Activated CD8-positive, alpha-beta memory T cell treated with anti-CD3 and anti-CD28 coated beads, Interleukin-2, amount 50 U/mL, for 24 hours (primary cell): ENCODE data around the gene RIIAD1.
"Not testable (repeated sequence)": the region's sequence is repeated elsewhere in the genome, so short reads cannot be mapped to it uniquely, and the experiment has no call there.

Source experiments
- DNase-seq: peaks from one replicate; pipeline ENCODE4 v3.0.0-alpha.2; 2020; ENCODE audit errors: extremely low read depth

The RIIAD1 gene

DNA sequence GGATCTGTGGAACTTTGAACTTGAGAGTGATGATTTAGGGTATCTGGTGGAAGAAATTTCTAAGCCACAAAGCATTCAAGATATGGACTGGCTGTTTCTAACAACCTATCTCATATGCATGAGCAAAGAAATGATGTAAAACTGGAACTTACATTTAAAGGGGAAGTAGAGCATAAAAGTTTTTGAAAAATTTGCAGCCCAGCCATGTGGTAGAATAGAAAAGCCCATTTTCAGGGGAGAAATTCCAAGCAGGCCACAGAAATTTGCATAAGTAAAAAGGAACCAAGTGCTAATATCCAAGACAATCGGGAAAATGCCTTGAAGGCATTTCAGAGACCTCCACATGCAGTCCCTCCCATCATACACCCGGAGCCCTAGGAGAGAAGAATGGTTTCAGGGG lies 15.7 kb downstream of the RIIAD1 start:
- no peak for DNase-seq

DNA sequence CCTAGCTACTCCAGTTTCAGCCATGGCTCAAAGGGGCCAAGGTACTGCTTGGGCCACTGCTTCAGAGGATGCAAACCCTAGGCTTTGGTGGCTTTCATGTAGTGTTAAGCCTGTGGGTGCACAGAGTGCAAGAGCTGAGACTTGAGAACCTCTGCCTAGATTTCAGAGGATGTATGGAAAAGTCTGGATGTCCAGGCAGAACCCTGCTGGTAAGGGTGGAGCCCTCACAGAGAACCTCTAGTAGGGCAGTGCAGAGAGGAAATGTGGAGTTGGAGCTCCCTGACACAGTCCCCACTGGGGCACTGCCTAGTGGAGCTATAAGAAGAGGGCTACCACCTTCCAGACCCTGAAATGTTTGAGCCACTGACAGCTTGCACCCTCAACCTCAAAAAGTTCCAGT lies 16.2 kb downstream of the RIIAD1 start:
- DNase-seq: no peak

DNA sequence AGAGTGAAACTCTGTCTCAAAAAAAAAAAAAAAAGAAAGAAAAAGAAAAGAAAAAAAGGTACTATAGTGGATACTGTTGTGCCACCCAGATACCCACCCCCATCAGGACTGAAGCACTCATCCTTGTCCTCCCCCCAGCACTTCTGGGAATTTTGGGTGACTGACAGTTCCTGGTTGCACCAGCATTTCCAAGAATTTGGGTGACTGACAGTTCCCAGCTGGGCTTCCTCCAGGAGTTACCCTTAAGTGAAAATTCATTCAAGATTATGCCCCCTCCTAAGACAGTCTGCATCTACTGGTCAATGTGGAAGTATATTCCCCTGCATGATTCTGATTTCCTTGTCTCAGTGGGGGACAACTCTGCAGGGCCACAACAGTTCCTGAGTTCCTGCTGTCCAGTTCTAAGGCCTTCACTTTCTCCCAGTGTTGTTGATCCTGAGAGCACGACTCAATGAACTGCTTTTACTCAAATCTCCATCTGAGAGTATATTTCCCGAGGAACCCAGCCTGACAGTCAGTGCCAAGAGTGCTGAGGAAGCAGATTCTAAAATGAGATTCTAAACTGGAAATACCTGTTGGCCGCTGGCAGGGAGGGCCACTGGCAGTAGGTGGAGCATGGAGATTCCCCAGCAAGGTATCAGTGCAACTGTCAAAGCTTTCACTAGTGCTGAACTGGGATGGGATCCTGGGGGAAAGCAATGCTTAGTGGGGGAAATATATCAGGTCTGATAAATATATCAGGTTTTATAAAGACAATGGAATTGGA lies 18.5 kb downstream of the RIIAD1 start:
- no peak for DNase-seq

DNA sequence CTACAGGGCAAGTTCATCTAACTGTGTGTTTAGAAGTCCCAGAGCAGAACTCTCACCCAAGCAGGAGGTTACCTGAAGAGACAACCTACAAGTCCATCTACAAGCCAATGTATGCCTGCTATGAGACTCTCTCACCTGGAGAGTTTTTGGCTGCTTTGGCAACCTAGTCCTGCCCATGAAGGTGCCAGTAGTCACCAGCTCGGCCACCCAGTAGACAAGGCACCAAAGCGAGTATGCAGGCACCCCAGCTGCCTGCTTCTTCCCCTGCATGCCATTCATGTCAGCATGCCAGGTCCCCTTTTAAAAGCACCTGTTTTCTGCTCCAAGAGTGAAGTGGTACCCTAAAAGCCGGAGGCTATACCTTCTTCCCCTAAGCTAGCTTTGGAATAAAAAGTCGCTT lies 20.2 kb downstream of the RIIAD1 start:
- no peak for DNase-seq

DNA sequence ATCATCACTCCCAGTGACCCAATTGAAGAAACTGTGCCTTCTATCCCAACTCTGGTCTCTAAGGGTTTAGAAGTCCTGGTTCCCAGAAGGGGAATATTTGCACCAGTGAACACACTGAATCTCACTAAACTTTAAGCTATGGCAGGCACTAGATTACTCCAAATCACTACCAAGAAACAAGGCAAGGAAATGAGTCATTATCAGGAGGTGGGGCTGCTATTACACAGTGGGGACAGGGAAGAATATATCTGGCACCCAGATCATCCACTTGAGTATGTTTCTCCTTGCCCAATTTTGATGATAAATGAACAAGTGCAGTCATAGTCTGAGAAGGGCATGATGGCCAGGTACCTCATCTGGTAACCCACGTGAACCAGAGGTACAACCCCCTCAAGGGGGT lies 35.0 kb downstream of the RIIAD1 start:
- no peak for DNase-seq

DNA sequence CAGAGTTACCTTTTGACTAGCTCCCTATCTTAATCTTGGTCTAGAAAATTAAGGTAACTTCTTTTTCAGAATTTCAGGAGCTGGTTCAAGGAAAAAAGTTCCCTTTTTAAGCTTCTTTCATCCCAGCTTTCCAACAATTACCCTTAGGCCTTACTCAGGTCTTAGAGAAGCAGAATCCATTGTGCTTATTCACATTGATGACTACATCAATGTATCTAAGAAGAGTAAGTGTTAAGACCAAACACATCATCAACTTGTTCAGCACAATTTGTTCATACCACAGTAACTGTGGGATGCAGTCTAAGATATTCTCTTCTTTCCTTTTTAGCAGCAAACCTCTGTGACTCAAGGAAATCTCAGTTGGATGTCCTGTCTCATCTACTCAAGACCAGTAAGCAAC lies 37.9 kb downstream of the RIIAD1 start:
- DNase-seq: no peak

DNA sequence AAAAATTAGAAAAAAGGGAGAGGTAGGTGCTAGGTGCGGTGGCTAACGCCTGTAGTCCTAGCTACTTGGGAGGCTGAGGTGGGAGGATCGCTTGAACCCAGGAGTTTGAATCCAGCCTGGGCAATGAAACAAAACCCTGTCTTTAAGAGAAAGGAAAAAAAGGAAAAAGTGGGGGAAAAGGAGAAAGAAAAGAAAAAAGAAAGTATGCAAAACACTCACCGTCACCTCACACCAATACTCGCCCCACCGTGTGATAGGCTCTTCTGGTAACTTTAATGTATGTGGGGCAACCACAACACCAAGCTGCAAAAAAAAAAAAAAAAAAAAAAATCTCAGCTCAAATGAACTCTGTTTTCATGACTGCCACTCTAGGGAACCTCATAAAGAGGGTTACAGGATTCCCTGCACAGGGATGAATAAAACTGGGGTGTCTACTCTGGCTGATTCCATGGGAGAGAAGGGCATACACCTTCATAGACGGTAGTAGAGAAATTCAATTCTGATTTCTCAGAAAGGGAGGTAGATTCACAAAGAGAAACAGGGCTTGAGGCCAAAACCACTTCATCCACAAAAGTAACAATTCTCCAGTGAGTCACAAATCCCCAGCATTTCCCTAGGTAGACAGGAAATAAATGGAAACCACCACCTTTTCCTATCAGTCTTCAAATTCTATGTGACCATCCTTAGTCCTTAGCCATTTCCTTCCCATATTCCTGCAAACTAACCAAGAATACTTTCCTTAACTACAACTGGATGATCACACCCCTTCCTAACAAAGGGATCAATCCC lies 39.5 kb downstream of the RIIAD1 start:
- no peak for DNase-seq

DNA sequence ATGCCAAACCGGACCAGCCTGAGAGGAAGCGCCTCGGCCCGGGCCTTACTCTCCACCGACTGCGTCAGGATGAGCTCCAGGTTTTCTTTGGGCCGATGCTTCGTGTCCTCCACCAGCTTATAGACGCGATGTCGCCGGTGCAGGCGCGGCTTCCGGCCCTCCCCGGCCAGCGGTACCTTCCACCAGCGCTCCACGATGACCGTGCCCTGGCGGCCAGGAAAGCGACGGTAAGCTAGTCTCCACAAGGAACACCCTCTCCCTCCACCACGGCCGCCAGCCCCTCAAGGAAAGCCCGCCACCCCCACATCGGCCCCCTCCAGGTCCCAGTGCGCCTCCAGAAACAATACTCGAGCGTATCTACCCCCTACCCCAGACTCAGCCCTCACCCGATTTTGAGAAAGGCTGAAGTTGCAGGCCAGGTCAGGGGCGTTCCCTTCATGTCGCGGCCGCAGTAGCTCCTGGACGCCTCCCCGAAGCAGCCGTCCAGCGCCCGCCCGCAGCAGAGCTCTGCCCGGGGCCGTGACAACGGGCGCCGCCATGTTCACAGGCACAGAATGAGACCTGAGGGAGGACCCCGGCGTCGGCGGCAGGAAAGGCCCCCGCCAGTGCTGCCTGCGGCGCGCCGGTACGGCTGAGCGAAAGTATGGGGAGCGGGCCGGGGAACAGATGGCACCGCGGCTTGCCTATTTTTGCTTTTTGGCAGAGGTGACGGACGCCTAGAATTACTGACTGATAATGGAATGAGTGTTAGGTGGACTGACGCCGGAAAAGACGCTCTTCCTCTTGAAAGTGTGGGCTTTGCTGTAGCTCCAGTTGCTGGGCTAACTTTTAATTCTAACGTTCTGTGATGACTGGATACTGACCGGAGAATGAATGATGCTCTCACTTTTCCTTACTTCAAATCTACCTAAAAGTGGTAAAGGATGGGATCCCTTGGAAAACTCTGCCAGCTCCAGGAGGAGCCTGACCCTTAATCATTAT lies 41.9 kb downstream of the RIIAD1 start, which contains the start of gene MRPL9:
Gene MRPL9 (minus strand): TSS at position 556 of the 981 bp plus-strand sequence. CDS start 17 bp downstream, at position 539.
- DNase-seq: peak; percentile 66

DNA sequence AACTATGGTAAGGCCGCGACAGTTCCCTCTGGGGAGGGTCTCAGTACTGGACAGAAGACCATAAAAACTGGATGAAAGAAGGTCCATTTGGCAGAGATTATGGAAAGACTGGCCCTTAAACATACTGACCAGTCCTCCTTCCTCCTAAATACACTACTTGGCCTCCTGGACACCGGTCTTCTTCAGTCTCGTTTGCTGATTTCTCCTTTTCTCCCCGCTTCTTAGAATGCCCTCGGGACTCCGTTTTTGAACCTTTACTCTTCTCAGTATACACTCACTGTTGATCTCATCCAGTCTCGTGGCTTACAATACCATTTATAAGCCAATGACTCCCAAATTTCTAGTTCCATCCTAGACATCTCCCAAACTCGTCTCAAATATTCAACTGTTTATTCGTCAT lies 42.7 kb downstream of the RIIAD1 start:
- DNase-seq: no peak

DNA sequence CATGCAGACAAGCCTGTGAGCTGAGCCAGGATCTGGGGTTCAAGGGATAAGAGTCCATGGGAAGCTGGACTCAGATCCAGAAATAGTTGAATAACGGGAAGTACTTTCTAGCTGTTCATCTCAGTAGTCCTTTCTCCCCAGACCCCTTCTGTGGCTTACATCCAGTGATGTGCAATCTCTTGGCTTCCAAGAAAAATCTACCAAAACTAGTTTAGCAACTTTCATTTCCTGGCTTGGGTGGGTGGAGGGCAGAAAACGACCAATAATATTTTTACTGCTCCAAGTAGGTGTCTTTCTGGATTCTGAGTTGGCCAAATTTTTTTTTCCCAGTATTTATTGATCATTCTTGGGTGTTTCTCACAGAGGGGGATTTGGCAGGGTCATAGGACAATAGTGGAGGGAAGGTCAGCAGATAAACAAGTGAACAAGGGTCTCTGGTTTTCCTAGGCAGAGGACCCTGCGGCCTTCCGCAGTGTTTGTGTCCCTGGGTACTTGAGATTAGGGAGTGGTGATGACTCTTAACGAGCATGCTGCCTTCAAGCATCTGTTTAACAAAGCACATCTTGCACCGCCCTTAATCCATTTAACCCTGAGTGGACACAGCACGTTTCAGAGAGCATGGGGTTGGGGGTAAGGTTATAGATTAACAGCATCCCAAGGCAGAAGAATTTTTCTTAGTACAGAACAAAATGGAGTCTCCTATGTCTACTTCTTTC lies 47.2 kb downstream of the RIIAD1 start:
- not testable (repeated sequence) for DNase-seq

DNA sequence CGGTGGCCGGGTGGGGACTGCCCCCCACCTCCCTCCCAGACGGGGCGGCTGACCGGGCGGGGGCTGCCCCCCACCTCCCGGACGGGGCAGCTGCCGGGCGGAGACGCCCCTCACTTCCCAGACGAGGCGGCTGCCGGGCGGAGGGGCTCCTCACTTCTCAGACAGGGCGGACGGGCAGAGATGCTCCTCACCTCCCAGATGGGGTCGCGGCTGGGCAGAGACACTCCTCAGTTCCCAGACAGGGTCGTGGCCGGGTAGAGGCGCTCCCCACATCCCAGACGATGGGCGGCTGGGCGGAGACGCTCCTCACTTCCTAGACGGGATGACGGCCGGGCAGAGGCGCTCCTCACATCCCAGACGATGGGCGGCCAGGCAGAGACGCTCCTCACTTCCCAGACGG lies 47.9 kb downstream of the RIIAD1 start:
- DNase-seq: not testable (repeated sequence)

DNA sequence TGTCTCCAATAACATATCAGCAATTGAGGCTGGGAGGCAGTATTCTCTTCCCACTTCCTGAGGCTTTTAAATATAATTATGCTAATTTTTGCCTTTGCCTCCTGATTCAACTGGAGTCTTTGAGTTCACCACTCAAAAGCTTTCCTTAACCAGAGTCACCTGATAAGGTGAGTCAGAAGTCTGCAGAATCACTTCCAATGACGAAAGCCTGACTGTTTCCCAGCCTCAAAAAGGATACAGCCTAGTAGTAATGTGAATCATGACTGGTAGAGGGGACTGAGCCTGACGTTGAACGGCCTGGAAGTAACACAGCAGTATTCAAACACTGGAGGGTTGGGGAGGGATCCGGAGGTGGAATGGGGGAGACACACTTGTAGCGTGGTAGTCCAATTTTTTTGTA lies 52.4 kb downstream of the RIIAD1 start:
- DNase-seq: no peak

DNA sequence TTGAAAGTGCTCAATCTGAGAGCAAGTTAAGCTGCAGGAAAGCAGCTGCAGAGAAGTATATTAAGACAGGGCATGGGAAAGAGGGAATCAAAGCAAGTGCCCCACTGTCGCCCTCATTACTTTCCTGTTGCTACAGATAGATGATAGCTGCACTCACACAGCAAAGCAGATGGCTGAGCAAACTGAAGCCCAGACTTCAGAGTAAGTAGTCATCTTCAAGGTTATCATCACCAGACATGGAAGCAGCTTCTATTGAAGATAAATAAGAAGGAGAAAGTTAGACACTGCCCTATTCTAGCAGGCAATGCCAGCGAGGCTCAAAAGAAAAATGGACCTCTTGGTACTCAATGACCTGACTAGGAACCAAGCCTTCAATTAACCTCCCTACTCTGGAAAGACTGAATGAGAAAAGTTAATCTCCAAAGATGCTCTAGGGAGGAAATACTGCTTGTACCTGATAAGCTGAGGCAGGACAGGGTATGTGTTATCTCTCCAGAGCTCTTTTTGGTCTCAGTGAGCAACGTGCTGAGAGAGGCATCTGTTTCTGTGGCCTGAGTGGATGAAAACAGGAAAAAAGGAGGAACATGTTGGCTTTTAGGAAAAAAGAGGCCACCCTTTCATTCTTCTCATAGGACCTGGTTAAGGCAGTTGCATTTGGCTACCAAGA lies 53.1 kb downstream of the RIIAD1 start:
- DNase-seq: no peak

DNA sequence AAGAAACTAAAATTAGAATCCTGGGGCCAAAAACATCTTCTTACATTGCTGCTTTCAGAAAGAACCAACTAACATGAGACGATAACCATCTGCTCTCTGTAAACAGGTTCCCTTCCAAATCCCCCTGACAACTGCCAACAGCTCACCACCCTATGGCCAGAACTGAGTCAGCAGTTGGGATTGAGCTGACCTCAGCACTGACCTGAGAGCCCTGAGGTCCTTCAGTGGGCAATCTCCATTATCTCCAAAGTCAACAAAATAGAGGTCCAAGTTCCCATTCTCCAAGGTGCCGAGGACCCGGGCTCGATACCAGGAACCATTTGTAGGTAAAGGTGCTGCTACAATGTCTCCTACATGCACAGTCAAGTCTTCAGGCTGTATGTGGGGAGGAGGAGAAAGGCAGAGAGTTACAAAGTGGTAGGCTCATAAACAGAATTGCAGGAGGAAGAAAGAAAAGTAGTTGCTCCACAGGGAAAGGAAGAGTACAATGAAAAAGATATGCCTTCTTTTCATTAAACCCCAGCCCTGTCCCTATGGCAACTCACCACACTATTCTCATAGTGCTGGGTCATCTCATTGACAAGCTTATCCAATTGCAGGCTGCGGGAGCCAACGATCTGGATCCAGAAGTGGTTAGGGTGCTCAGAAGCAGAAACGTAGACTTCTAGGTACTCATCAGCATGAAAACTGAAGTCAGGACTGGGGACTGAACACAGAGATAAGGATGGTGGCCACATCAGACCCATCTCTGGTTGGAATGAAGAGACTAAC lies 54.8 kb downstream of the RIIAD1 start:
- no peak for DNase-seq

DNA sequence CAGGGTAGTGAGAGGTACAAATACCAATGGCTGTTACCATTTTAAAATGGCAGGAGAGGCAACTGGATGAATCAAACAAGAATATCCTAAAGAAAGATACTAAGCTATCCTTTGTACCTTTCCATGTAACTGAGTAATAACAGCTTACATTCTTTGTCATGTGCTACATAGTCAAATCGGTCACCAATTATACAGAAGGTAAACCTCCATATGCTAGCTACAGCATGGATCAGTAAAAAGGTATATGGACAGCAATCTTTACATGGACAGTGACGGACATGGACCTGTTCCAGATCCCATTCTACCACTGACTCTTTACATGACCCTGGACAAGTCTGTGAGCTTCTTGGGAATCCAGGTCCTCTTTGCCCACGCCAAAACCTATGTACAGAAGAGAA lies 55.3 kb downstream of the RIIAD1 start:
- DNase-seq: no peak

DNA sequence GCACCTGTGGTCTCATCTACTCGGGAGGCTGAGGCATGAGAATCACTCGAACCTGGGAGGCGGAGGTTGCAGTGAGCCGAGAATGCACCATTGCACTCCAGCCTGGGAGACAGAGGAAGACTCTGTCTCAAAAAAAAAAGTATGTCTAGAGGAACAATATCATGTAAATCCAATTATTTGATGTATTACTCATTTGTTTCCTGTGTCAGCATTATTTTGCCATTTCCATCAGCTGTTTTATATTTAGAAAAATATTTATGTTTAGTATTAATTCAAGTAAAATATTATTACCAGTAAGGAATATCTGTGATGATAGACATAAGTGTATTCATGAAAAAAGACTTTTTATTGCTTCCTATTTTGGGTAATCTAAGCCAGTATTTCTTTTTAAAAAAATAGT lies 56.0 kb downstream of the RIIAD1 start:
- no peak for DNase-seq
